HepG2 (cell line): ENCODE measurements around the gene ACD. TPM values are rescaled to one million over a fixed set of nuclear protein-coding genes. Genes with fewer than 3 reads are reported as not detected.
A peak's percentile ranks its signal among the peaks of the same experiment; 100 is the strongest.

ENCODE experiments used
- ATF3 ChIP-seq: sonication (generic); formaldehyde crosslinking; IDR thresholded peaks from 2 replicates; pipeline ENCODE4 v1.4.0; 2020; ENCODE audit warnings: missing genetic modification reagents
- ATF5 ChIP-seq: sonication (generic); formaldehyde crosslinking; IDR thresholded peaks from 2 replicates; pipeline ENCODE4 v1.4.0; 2020; ENCODE audit warnings: mild to moderate bottlenecking, low read depth, missing genetic modification reagents
- ATM ChIP-seq: fragments of 450-650 bp; IDR thresholded peaks from 2 replicates; pipeline ENCODE4 v1.7.1; 2017; ENCODE audit warnings: mild to moderate bottlenecking, borderline replicate concordance
- FOXK2 ChIP-seq: fragments of 450-650 bp; IDR thresholded peaks from 2 replicates; pipeline ENCODE4 v1.6.1; 2016
- IKZF1 ChIP-seq: fragments of 450-650 bp; IDR thresholded peaks from 2 replicates; pipeline ENCODE4 v1.7.1; 2016
- KDM5A ChIP-seq: fragments of 200-600 bp; sonication (generic); IDR thresholded peaks from 2 replicates; pipeline ENCODE4 v1.7.0; 2018; ENCODE audit warnings: antibody characterized with exemption, mild to moderate bottlenecking, low read length, borderline replicate concordance
- PAWR ChIP-seq: sonication (generic); formaldehyde crosslinking; IDR thresholded peaks from 2 replicates; pipeline ENCODE4 v1.4.0; 2020; ENCODE audit warnings: missing genetic modification reagents, mild to moderate bottlenecking, borderline replicate concordance
- REL ChIP-seq: sonication (generic); formaldehyde crosslinking; conservative IDR thresholded peaks from 2 replicates; pipeline ENCODE4 v1.8.0; 2022; ENCODE audit warnings: mild to moderate bottlenecking, missing genetic modification reagents, moderate library complexity
- RXRB ChIP-seq: IDR thresholded peaks from 2 replicates; pipeline ENCODE4 v1.6.1; 2016; ENCODE audit warnings: borderline replicate concordance, missing genetic modification reagents, missing compliant biosample characterization
- TFAP4 ChIP-seq: sonication (generic); IDR thresholded peaks from 2 replicates; pipeline ENCODE4 v1.6.1; 2016; ENCODE audit warnings: low read depth, borderline replicate concordance
- ZFP36L1 ChIP-seq: sonication (generic); formaldehyde crosslinking; IDR thresholded peaks from 2 replicates; pipeline ENCODE4 v1.8.0; 2022; ENCODE audit warnings: mild to moderate bottlenecking, missing genetic modification reagents, moderate library complexity
- ZFP62 ChIP-seq: sonication (generic); formaldehyde crosslinking; IDR thresholded peaks from 2 replicates; pipeline ENCODE4 v1.4.0; 2020; ENCODE audit warnings: missing genetic modification reagents
- ZNF33B ChIP-seq: sonication (generic); formaldehyde crosslinking; IDR thresholded peaks from 2 replicates; pipeline ENCODE4 v1.5.1; 2020; ENCODE audit warnings: mild to moderate bottlenecking, missing genetic modification reagents
- ZNF556 ChIP-seq: sonication (generic); formaldehyde crosslinking; IDR thresholded peaks from 2 replicates; pipeline ENCODE4 v1.4.0; 2020; ENCODE audit warnings: mild to moderate bottlenecking, missing genetic modification reagents, borderline replicate concordance
- ZNF660 ChIP-seq: sonication (generic); formaldehyde crosslinking; IDR thresholded peaks from 2 replicates; pipeline ENCODE4 v1.5.1; 2020; ENCODE audit warnings: mild to moderate bottlenecking, low read depth, missing genetic modification reagents, borderline replicate concordance
- ZSCAN25 ChIP-seq: sonication (generic); formaldehyde crosslinking; IDR thresholded peaks from 2 replicates; pipeline ENCODE4 v1.8.0; 2022; ENCODE audit warnings: mild to moderate bottlenecking, missing genetic modification reagents
- ZUFSP ChIP-seq: sonication (generic); formaldehyde crosslinking; IDR thresholded peaks from 2 replicates; pipeline ENCODE4 v1.9.0; 2021; ENCODE audit warnings: missing genetic modification reagents, mild to moderate bottlenecking, borderline replicate concordance
- polyA plus RNA-seq, 8 experiments: library from polyadenylated mRNA; depleted of rRNA in 3 of 8; stranded (reverse) in 7 of 8; unstranded in 1 of 8; fragments of >200 nt; fragmentation: Illumina TruSeq in 4 of 8; extraction: Trizol in 4 of 8; gene quantifications; 2 replicates each; pipeline versions ENCODE4 v1.2.1 to v1.2.3, GENCODE V29; 2011 to 2016; ENCODE audit warnings: low read depth in 4 of 8, missing spikeins in 1 of 8, mixed read lengths in 1 of 8; ENCODE audit not compliant: insufficient read depth in 1 of 8
- total RNA-seq, 5 experiments: library from RNA; depleted of rRNA; stranded (reverse); fragments of >200 nt; fragmentation: Illumina TruSeq; extraction: Trizol; gene quantifications; 2 replicates each; pipeline ENCODE4 v1.2.3, GENCODE V29; 2016; ENCODE audit warnings: low read depth in 1 of 5
- TF ChIP-seq, protein P1 (sequence below): IDR thresholded peaks from 2 replicates; pipeline ENCODE4 v1.6.1; 2016; ENCODE audit warnings: missing compliant biosample characterization, missing genetic modification reagents, borderline replicate concordance
- TF ChIP-seq, protein P2 (sequence below): sonication (generic); formaldehyde crosslinking; IDR thresholded peaks from 2 replicates; pipeline ENCODE4 v1.4.0; 2020; ENCODE audit warnings: missing genetic modification reagents, borderline replicate concordance
- TF ChIP-seq, protein P3 (sequence below): sonication (generic); formaldehyde crosslinking; IDR thresholded peaks from 2 replicates; pipeline ENCODE4 v1.4.0; 2020; ENCODE audit warnings: mild to moderate bottlenecking, missing genetic modification reagents

The ACD gene
- total and polyA plus RNA-seq, 2 of the 13 experiments (the other 11 are each of a cell fraction or from before 2014, with no cell fraction given): 32.6 to 38.3 TPM

DNA sequence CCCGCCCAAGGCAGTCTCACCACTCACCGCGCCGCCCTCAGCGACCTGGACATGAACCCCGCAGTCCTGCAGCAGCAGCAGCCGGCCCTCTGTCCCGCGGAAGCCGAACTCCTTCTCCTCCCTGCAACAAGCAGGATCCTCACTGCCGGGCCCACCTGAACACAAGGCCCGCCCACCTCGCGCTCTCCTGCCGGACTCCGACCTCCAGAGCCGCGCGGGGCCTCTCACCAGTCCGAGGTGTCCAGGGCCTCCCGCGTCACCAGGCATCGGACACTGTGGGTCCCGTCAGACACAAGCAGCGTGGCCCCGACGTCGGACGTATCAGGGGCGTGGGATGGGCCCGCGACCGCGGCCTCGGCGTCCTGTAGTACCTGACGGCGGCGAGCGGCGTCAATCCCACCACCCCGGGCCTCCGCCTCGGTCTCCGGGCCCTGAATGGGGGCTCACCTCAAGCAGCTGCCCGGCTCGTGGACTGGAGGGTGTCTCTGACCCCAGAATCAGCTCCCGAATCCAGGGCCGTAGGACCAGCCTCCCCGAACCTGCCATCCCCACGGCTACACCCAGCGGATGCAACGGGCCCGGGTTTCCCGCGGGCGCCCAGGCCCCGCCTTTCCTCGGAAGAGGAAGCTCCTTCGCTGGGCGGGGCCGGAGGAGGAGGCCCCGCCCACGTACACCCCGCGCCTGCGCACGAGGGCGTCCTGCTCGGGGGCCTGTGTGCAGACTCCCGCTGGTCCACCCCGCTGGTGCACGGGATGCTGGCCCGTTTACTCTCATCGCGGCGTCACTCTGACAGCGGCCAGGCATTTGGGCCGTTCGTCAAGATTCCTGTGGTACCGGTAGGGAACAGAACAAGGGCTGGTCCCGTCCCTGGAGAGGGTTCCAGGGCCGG is at the start of gene ACD (continued):
- TF ChIP-seq TFAP4 (peak; percentile 14; the same call in 1 of the 2 replicates), ZNF33B (CRISPR knock-in tag) (no peak; the same call in none of the 2 replicates), PAWR (CRISPR knock-in tag) (peak; percentile 99), ZSCAN25 (CRISPR knock-in tag) (no peak; the same call in 1 of the 2 replicates), IKZF1 (no peak), ATF5 (CRISPR knock-in tag) (0 out of 2 replicates have a peak, but pooled peaks have one; percentile 60), ZUFSP (CRISPR knock-in tag) (no peak), RXRB (CRISPR knock-in tag) (peak; percentile 28; the same call in 1 of the 2 replicates), ZFP62 (no peak; the same call in 1 of the 2 replicates), ATM (no peak), ZFP36L1 (no peak), ATF3 (CRISPR knock-in tag) (no peak), KDM5A (peak; percentile 78), FOXK2 (no peak), REL (CRISPR knock-in tag) (no peak; the same call in 1 of the 2 replicates), ZNF660 (CRISPR knock-in tag) (0 out of 2 replicates have a peak, but pooled peaks have one; percentile 39), ZNF556 (CRISPR knock-in tag) (peak; percentile 76)
- TF ChIP-seq, protein P1, sequence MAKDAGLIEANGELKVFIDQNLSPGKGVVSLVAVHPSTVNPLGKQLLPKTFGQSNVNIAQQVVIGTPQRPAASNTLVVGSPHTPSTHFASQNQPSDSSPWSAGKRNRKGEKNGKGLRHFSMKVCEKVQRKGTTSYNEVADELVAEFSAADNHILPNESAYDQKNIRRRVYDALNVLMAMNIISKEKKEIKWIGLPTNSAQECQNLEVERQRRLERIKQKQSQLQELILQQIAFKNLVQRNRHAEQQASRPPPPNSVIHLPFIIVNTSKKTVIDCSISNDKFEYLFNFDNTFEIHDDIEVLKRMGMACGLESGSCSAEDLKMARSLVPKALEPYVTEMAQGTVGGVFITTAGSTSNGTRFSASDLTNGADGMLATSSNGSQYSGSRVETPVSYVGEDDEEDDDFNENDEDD (CRISPR knock-in tag): peak; percentile 69; the same call in 1 of the 2 replicates
- TF ChIP-seq, protein P2, sequence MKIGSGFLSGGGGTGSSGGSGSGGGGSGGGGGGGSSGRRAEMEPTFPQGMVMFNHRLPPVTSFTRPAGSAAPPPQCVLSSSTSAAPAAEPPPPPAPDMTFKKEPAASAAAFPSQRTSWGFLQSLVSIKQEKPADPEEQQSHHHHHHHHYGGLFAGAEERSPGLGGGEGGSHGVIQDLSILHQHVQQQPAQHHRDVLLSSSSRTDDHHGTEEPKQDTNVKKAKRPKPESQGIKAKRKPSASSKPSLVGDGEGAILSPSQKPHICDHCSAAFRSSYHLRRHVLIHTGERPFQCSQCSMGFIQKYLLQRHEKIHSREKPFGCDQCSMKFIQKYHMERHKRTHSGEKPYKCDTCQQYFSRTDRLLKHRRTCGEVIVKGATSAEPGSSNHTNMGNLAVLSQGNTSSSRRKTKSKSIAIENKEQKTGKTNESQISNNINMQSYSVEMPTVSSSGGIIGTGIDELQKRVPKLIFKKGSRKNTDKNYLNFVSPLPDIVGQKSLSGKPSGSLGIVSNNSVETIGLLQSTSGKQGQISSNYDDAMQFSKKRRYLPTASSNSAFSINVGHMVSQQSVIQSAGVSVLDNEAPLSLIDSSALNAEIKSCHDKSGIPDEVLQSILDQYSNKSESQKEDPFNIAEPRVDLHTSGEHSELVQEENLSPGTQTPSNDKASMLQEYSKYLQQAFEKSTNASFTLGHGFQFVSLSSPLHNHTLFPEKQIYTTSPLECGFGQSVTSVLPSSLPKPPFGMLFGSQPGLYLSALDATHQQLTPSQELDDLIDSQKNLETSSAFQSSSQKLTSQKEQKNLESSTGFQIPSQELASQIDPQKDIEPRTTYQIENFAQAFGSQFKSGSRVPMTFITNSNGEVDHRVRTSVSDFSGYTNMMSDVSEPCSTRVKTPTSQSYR (CRISPR knock-in tag): peak; percentile 11; the same call in 1 of the 2 replicates
- TF ChIP-seq, protein P3, sequence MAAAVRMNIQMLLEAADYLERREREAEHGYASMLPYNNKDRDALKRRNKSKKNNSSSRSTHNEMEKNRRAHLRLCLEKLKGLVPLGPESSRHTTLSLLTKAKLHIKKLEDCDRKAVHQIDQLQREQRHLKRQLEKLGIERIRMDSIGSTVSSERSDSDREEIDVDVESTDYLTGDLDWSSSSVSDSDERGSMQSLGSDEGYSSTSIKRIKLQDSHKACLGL (CRISPR knock-in tag): peak; percentile 41; the same call in 1 of the 2 replicates
